WTC11 (cell line): ENCODE data around the gene NBPF1. TPM values are rescaled to one million over a fixed set of nuclear protein-coding genes. Genes with fewer than 3 reads are reported as not detected.

Experiments
- ETV6 ChIP-seq: sonication (generic); formaldehyde crosslinking; IDR thresholded peaks from 2 replicates; pipeline ENCODE4 v1.8.1; 2022; ENCODE audit warnings: mild to moderate bottlenecking, missing genetic modification reagents
- FOXJ3 ChIP-seq: sonication (generic); formaldehyde crosslinking; IDR thresholded peaks from 2 replicates; pipeline ENCODE4 v1.9.0; 2021; ENCODE audit warnings: missing genetic modification reagents, mild to moderate bottlenecking, borderline replicate concordance
- GTF2I ChIP-seq: fragments of 250-450 bp; sonication (Bioruptor Pico); conservative IDR thresholded peaks from 2 replicates; pipeline ENCODE4 v1.4.0; 2021; ENCODE audit warnings: mild to moderate bottlenecking
- NR2C2 ChIP-seq: sonication (generic); formaldehyde crosslinking; IDR thresholded peaks from 2 replicates; pipeline ENCODE4 v1.8.0; 2022; ENCODE audit warnings: mild to moderate bottlenecking, missing genetic modification reagents
- TEAD1 ChIP-seq: sonication (generic); formaldehyde crosslinking; IDR thresholded peaks from 2 replicates; pipeline ENCODE4 v1.8.0; 2022; ENCODE audit warnings: mild to moderate bottlenecking, missing genetic modification reagents
- TP53 ChIP-seq: sonication (generic); formaldehyde crosslinking; IDR thresholded peaks from 2 replicates; pipeline ENCODE4 v1.8.1; 2023; ENCODE audit warnings: mild to moderate bottlenecking, missing genetic modification reagents
- ZNF219 ChIP-seq: sonication (generic); formaldehyde crosslinking; IDR thresholded peaks from 2 replicates; pipeline ENCODE4 v1.8.0; 2023; ENCODE audit warnings: missing genetic modification reagents, mild to moderate bottlenecking, borderline replicate concordance
- ZNF416 ChIP-seq: fragments of 250-450 bp; sonication (Bioruptor Pico); IDR thresholded peaks from 2 replicates; pipeline ENCODE4 v1.9.0; 2021; ENCODE audit warnings: mild to moderate bottlenecking, inconsistent platforms
- ZNF671 ChIP-seq: fragments of 250-450 bp; sonication (Bioruptor Pico); IDR thresholded peaks from 2 replicates; pipeline ENCODE4 v1.8.0; 2021; ENCODE audit warnings: mild to moderate bottlenecking
- total RNA-seq: library from RNA; stranded (reverse); gene quantifications from 3 replicates; pipeline ENCODE4 v1.2.3, GENCODE V29; 2021
- TF ChIP-seq, protein P1 (sequence below): sonication (generic); formaldehyde crosslinking; IDR thresholded peaks from 2 replicates; pipeline ENCODE4 v1.8.0; 2023; ENCODE audit warnings: mild to moderate bottlenecking, missing genetic modification reagents
- TF ChIP-seq, protein P2 (sequence below): sonication (generic); formaldehyde crosslinking; conservative IDR thresholded peaks from 2 replicates; pipeline ENCODE4 v1.8.1; 2023; ENCODE audit warnings: mild to moderate bottlenecking, low read depth, missing genetic modification reagents, moderate library complexity
- TF ChIP-seq, protein P3 (sequence below): sonication (generic); formaldehyde crosslinking; IDR thresholded peaks from 2 replicates; pipeline ENCODE4 v1.8.1; 2022; ENCODE audit warnings: missing genetic modification reagents, borderline replicate concordance
- TF ChIP-seq, protein P4 (sequence below): fragments of 250-450 bp; sonication (Bioruptor Pico); IDR thresholded peaks from 2 replicates; pipeline ENCODE4 v1.9.0; 2021; ENCODE audit warnings: mild to moderate bottlenecking
- TF ChIP-seq, protein P5 (sequence below): sonication (generic); formaldehyde crosslinking; IDR thresholded peaks from 2 replicates; pipeline ENCODE4 v1.8.1; 2023; ENCODE audit warnings: mild to moderate bottlenecking, missing genetic modification reagents, moderate library complexity
- TF ChIP-seq, protein P6 (sequence below): sonication (generic); formaldehyde crosslinking; IDR thresholded peaks from 2 replicates; pipeline ENCODE4 v1.8.0; 2022; ENCODE audit warnings: missing genetic modification reagents
- TF ChIP-seq, protein P7 (sequence below): sonication (generic); formaldehyde crosslinking; IDR thresholded peaks from 2 replicates; pipeline ENCODE4 v1.8.0; 2022; ENCODE audit warnings: mild to moderate bottlenecking, missing genetic modification reagents
- TF ChIP-seq, protein P8 (sequence below): sonication (generic); formaldehyde crosslinking; IDR thresholded peaks from 2 replicates; pipeline ENCODE4 v1.8.0; 2023; ENCODE audit warnings: missing genetic modification reagents, mild to moderate bottlenecking, borderline replicate concordance
- TF ChIP-seq, protein P9 (sequence below): fragments of 250-450 bp; sonication (Bioruptor Pico); IDR thresholded peaks from 2 replicates; pipeline ENCODE4 v1.9.0; 2021; ENCODE audit warnings: moderate library complexity, mild to moderate bottlenecking, inconsistent platforms, borderline replicate concordance

Gene NBPF1
- total RNA-seq, 1 experiment from 2014 or later = 18.3 TPM

DNA sequence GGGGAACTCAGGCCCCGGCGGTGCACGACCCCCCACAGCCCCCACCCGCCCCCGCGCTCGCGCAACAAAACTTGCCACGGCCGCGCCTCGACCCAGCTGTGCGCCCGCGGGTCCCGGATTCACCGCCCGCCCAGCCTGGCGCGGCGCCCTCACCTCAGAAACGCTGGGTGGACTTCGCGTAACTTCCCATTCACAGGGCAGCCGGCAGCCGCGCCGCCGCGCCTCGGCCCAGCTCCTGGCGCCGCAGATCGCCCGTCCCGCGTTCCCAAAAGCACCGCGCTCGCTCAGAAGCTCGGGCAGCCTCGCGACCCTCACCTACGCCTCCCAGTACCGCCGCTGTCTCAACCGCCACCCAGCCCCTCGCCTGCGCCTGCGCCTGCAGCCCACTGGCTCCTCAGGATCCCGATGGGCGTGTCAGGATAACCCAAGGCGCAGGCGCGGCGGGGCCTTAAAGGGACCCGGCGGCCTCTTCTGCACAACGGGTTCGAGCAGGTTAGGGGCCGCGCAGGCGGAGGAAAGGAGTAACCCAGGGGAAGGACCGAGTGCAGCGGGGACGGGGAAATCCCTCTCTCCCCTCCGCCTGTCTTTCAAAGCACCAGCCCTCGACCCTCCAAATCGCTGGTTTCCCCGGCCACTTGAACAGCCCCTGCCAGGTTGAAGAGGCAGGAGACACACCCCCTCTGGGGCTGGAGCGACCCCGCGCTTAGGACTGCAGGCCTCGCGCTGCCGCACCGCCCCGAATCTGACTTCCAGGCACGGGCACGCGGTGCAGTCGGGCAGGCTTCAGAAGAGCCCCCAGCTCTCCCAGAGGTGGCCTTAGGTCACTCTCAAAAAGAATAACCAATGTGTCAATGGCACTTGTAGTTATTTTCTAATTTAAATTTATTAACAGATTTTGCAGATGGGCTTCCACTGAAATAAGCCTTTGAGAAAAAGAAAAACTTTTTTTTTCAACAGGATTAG is at the start of gene NBPF1 (continued):
- TF ChIP-seq, protein P1, sequence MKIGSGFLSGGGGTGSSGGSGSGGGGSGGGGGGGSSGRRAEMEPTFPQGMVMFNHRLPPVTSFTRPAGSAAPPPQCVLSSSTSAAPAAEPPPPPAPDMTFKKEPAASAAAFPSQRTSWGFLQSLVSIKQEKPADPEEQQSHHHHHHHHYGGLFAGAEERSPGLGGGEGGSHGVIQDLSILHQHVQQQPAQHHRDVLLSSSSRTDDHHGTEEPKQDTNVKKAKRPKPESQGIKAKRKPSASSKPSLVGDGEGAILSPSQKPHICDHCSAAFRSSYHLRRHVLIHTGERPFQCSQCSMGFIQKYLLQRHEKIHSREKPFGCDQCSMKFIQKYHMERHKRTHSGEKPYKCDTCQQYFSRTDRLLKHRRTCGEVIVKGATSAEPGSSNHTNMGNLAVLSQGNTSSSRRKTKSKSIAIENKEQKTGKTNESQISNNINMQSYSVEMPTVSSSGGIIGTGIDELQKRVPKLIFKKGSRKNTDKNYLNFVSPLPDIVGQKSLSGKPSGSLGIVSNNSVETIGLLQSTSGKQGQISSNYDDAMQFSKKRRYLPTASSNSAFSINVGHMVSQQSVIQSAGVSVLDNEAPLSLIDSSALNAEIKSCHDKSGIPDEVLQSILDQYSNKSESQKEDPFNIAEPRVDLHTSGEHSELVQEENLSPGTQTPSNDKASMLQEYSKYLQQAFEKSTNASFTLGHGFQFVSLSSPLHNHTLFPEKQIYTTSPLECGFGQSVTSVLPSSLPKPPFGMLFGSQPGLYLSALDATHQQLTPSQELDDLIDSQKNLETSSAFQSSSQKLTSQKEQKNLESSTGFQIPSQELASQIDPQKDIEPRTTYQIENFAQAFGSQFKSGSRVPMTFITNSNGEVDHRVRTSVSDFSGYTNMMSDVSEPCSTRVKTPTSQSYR (CRISPR knock-in tag) = peak; percentile 77
- TF ChIP-seq TEAD1 (CRISPR knock-in tag) (peak; percentile 95), TP53 (CRISPR knock-in tag) (no peak), ZNF416 (CRISPR knock-in tag) (peak; percentile 71), ETV6 (CRISPR knock-in tag) (peak; percentile 94; the same call in 1 of the 2 replicates), FOXJ3 (CRISPR knock-in tag) (no peak), ZNF671 (CRISPR knock-in tag) (no peak), GTF2I (CRISPR knock-in tag) (no peak), NR2C2 (CRISPR knock-in tag) (peak; percentile 46; the same call in 1 of the 2 replicates), ZNF219 (CRISPR knock-in tag) (peak; percentile 71; the same call in 1 of the 2 replicates)
- TF ChIP-seq, protein P2, sequence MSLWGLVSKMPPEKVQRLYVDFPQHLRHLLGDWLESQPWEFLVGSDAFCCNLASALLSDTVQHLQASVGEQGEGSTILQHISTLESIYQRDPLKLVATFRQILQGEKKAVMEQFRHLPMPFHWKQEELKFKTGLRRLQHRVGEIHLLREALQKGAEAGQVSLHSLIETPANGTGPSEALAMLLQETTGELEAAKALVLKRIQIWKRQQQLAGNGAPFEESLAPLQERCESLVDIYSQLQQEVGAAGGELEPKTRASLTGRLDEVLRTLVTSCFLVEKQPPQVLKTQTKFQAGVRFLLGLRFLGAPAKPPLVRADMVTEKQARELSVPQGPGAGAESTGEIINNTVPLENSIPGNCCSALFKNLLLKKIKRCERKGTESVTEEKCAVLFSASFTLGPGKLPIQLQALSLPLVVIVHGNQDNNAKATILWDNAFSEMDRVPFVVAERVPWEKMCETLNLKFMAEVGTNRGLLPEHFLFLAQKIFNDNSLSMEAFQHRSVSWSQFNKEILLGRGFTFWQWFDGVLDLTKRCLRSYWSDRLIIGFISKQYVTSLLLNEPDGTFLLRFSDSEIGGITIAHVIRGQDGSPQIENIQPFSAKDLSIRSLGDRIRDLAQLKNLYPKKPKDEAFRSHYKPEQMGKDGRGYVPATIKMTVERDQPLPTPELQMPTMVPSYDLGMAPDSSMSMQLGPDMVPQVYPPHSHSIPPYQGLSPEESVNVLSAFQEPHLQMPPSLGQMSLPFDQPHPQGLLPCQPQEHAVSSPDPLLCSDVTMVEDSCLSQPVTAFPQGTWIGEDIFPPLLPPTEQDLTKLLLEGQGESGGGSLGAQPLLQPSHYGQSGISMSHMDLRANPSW (CRISPR knock-in tag) = no peak
- TF ChIP-seq, protein P3, sequence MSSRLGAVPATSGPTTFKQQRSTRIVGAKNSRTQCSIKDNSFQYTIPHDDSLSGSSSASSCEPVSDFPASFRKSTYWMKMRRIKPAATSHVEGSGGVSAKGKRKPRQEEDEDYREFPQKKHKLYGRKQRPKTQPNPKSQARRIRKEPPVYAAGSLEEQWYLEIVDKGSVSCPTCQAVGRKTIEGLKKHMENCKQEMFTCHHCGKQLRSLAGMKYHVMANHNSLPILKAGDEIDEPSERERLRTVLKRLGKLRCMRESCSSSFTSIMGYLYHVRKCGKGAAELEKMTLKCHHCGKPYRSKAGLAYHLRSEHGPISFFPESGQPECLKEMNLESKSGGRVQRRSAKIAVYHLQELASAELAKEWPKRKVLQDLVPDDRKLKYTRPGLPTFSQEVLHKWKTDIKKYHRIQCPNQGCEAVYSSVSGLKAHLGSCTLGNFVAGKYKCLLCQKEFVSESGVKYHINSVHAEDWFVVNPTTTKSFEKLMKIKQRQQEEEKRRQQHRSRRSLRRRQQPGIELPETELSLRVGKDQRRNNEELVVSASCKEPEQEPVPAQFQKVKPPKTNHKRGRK = peak; percentile 85; the same call in 1 of the 2 replicates
- TF ChIP-seq, protein P4, sequence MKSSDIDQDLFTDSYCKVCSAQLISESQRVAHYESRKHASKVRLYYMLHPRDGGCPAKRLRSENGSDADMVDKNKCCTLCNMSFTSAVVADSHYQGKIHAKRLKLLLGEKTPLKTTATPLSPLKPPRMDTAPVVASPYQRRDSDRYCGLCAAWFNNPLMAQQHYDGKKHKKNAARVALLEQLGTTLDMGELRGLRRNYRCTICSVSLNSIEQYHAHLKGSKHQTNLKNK (CRISPR knock-in tag) = no peak
- TF ChIP-seq, protein P5, sequence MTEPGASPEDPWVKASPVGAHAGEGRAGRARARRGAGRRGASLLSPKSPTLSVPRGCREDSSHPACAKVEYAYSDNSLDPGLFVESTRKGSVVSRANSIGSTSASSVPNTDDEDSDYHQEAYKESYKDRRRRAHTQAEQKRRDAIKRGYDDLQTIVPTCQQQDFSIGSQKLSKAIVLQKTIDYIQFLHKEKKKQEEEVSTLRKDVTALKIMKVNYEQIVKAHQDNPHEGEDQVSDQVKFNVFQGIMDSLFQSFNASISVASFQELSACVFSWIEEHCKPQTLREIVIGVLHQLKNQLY (CRISPR knock-in tag) = peak; percentile 94
- TF ChIP-seq, protein P6, sequence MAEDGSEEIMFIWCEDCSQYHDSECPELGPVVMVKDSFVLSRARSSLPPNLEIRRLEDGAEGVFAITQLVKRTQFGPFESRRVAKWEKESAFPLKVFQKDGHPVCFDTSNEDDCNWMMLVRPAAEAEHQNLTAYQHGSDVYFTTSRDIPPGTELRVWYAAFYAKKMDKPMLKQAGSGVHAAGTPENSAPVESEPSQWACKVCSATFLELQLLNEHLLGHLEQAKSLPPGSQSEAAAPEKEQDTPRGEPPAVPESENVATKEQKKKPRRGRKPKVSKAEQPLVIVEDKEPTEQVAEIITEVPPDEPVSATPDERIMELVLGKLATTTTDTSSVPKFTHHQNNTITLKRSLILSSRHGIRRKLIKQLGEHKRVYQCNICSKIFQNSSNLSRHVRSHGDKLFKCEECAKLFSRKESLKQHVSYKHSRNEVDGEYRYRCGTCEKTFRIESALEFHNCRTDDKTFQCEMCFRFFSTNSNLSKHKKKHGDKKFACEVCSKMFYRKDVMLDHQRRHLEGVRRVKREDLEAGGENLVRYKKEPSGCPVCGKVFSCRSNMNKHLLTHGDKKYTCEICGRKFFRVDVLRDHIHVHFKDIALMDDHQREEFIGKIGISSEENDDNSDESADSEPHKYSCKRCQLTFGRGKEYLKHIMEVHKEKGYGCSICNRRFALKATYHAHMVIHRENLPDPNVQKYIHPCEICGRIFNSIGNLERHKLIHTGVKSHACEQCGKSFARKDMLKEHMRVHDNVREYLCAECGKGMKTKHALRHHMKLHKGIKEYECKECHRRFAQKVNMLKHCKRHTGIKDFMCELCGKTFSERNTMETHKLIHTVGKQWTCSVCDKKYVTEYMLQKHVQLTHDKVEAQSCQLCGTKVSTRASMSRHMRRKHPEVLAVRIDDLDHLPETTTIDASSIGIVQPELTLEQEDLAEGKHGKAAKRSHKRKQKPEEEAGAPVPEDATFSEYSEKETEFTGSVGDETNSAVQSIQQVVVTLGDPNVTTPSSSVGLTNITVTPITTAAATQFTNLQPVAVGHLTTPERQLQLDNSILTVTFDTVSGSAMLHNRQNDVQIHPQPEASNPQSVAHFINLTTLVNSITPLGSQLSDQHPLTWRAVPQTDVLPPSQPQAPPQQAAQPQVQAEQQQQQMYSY (CRISPR knock-in tag) = no peak; the same call in 1 of the 2 replicates
- TF ChIP-seq, protein P7, sequence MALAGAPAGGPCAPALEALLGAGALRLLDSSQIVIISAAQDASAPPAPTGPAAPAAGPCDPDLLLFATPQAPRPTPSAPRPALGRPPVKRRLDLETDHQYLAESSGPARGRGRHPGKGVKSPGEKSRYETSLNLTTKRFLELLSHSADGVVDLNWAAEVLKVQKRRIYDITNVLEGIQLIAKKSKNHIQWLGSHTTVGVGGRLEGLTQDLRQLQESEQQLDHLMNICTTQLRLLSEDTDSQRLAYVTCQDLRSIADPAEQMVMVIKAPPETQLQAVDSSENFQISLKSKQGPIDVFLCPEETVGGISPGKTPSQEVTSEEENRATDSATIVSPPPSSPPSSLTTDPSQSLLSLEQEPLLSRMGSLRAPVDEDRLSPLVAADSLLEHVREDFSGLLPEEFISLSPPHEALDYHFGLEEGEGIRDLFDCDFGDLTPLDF (CRISPR knock-in tag) = peak; percentile 94
- TF ChIP-seq, protein P8, sequence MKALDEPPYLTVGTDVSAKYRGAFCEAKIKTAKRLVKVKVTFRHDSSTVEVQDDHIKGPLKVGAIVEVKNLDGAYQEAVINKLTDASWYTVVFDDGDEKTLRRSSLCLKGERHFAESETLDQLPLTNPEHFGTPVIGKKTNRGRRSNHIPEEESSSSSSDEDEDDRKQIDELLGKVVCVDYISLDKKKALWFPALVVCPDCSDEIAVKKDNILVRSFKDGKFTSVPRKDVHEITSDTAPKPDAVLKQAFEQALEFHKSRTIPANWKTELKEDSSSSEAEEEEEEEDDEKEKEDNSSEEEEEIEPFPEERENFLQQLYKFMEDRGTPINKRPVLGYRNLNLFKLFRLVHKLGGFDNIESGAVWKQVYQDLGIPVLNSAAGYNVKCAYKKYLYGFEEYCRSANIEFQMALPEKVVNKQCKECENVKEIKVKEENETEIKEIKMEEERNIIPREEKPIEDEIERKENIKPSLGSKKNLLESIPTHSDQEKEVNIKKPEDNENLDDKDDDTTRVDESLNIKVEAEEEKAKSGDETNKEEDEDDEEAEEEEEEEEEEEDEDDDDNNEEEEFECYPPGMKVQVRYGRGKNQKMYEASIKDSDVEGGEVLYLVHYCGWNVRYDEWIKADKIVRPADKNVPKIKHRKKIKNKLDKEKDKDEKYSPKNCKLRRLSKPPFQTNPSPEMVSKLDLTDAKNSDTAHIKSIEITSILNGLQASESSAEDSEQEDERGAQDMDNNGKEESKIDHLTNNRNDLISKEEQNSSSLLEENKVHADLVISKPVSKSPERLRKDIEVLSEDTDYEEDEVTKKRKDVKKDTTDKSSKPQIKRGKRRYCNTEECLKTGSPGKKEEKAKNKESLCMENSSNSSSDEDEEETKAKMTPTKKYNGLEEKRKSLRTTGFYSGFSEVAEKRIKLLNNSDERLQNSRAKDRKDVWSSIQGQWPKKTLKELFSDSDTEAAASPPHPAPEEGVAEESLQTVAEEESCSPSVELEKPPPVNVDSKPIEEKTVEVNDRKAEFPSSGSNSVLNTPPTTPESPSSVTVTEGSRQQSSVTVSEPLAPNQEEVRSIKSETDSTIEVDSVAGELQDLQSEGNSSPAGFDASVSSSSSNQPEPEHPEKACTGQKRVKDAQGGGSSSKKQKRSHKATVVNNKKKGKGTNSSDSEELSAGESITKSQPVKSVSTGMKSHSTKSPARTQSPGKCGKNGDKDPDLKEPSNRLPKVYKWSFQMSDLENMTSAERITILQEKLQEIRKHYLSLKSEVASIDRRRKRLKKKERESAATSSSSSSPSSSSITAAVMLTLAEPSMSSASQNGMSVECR (CRISPR knock-in tag) = peak; percentile 94
- TF ChIP-seq, protein P9, sequence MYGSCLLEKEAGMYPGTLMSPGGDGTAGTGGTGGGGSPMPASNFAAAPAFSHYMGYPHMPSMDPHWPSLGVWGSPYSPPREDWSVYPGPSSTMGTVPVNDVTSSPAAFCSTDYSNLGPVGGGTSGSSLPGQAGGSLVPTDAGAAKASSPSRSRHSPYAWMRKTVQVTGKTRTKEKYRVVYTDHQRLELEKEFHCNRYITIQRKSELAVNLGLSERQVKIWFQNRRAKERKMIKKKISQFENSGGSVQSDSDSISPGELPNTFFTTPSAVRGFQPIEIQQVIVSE (CRISPR knock-in tag) = no peak
